Tibial nerve (tissue), 4 donors: ENCODE data around the gene UBLCP1. TPM values are rescaled to one million over a fixed set of nuclear protein-coding genes. Genes with fewer than 3 reads are reported as not detected.

Experiments used
- DNase-seq, 2 donors: peaks; one replicate each; pipeline ENCODE4 v3.0.0-alpha.2; 2019; ENCODE audit warnings: low spot score in 2 of 2
- H3K27ac ChIP-seq, 4 donors: fragments of 200-600 bp; sonication (generic) in 3 of 4; one replicate each; pipeline ENCODE4 v1.5.1; 2017 to 2019; ENCODE audit warnings: mild to moderate bottlenecking in 1 of 4
- H3K27me3 ChIP-seq, 2 donors: fragments of 200-600 bp; sonication (generic) in 1 of 2; one replicate each; pipeline versions ENCODE4 v1.5.1 to v1.6.0; 2017 to 2019
- H3K36me3 ChIP-seq, 3 donors: fragments of 200-600 bp; sonication (generic); one replicate each; pipeline ENCODE4 v1.5.1; 2018 to 2019
- H3K4me1 ChIP-seq, 4 donors: fragments of 200-600 bp; sonication (generic) in 3 of 4; one replicate each; pipeline ENCODE4 v1.5.1; 2017 to 2019
- H3K4me3 ChIP-seq, 4 donors: fragments of 200-600 bp; sonication (generic) in 3 of 4; one replicate each; pipeline ENCODE4 v1.5.1; 2017 to 2019; ENCODE audit warnings: mild to moderate bottlenecking in 1 of 4, moderate library complexity in 1 of 4
- H3K9me3 ChIP-seq, 4 donors: fragments of 200-600 bp; sonication (generic) in 3 of 4; one replicate each; pipeline ENCODE4 v1.5.1; 2017 to 2019
- CTCF ChIP-seq, 5 experiments: fragments of 200-600 bp in 3 of 5; fragments of 450-650 bp in 2 of 5; sonication (generic) in 3 of 5; IDR thresholded peaks; one replicate each; pipeline ENCODE4 v1.5.1; 2016 to 2019; ENCODE audit warnings: antibody characterized with exemption in 5 of 5, mild to moderate bottlenecking in 3 of 5, moderate library complexity in 2 of 5
- EP300 ChIP-seq, 2 donors: sonication (generic); formaldehyde crosslinking; IDR thresholded peaks; one replicate each; pipeline ENCODE4 v1.6.1; 2017; ENCODE audit warnings: antibody characterized with exemption in 2 of 2, mild to moderate bottlenecking in 1 of 2
- POLR2A ChIP-seq, 2 donors: fragments of 450-650 bp; IDR thresholded peaks; one replicate each; pipeline ENCODE4 v1.6.1; 2017; ENCODE audit warnings: antibody characterized with exemption in 2 of 2, mild to moderate bottlenecking in 2 of 2, moderate library complexity in 2 of 2
- WGBS, 2 donors: methylation state at CpG; one replicate each; pipeline ENCODE4 v1.1.5; 2018; 5-methylcytosine and 5-hydroxymethylcytosine counted together
- total RNA-seq, 4 donors: library from RNA; depleted of rRNA; stranded (reverse); fragments of >200 nt; gene quantifications; one replicate each; pipeline ENCODE4 v1.1.0, GENCODE V29; 2016

UBLCP1 gene
- total RNA-seq, 4 donors from 2014 or later, result 12.4 to 30.1 (median 21.4) TPM

DNA sequence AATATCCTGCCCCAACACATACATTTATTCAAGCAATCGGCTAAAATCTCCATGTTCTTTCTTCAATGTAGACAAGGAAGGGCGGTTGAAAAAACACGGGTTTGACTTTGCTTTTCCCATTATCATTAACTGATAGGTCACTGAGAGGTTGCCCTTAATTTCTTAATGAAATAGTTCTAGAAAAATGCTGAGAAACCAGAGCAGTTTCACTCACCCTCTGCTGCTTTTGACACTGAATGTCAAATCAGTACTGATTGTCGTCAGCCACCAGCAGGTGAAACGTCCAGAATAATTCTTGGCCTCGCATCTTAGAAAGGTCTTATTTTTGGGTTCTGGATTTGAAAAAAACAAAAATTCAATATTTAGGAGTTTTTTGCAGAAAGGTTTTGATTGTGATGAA, 59.1 kb downstream of the UBLCP1 start:
- 85 to 89% methylated on average over 6 of the region's 6 CpGs for WGBS, 2 donors
- no peak overlapping the region for H3K4me3 ChIP-seq
- H3K36me3 ChIP-seq, result no peaks in the 10 kb centered on the region
- peaks cover 0 to 3% of the 10 kb centered on the region in 2 donors for H3K27me3 ChIP-seq
- TF ChIP-seq EP300 (IDR thresholded peaks at IDR 0.05), result no peak
- no peak for TF ChIP-seq CTCF (IDR thresholded peaks at IDR 0.05)
- no peak for TF ChIP-seq POLR2A (IDR thresholded peaks at IDR 0.05)
- H3K4me1 ChIP-seq, result no peaks in the 10 kb centered on the region
- no peak overlapping the region for H3K27ac ChIP-seq
- H3K9me3 ChIP-seq, result no peaks in the 10 kb centered on the region
- DNase-seq, result no peak

- H3K4me3 ChIP-seq, result no peak overlapping the region
- no peaks in the 10 kb centered on the region for H3K4me1 ChIP-seq
- DNase-seq, result no peak
- no peaks in the 10 kb centered on the region for H3K9me3 ChIP-seq
- TF ChIP-seq CTCF (IDR thresholded peaks at IDR 0.05) (no peak), POLR2A (IDR thresholded peaks at IDR 0.05) (no peak), EP300 (IDR thresholded peaks at IDR 0.05) (no peak)
- peaks cover 0 to 21% of the 10 kb centered on the region in 2 donors for H3K27me3 ChIP-seq
- no peaks in the 10 kb centered on the region for H3K36me3 ChIP-seq
- H3K27ac ChIP-seq, result no peak overlapping the region
- WGBS, 2 donors, result 94 to 97% methylated on average over 3 of the region's 3 CpGs
Observed at GRCh38 chr5:159324102-159324755, 61.1 kb downstream of the UBLCP1 start.

GRCh38 chr5:159324986-159325385, 61.9 kb downstream of the UBLCP1 start:
- Histone ChIP-seq H3K4me3 (no peak overlapping the region), H3K27me3 (peaks cover 0 to 29% of the 10 kb centered on the region in 2 donors), H3K27ac (no peak overlapping the region), H3K36me3 (no peaks in the 10 kb centered on the region), H3K9me3 (no peaks in the 10 kb centered on the region), H3K4me1 (no peaks in the 10 kb centered on the region)
- DNase-seq, result no peak
- TF ChIP-seq POLR2A (IDR thresholded peaks at IDR 0.05), result no peak
- no peak for TF ChIP-seq EP300 (IDR thresholded peaks at IDR 0.05)
- no peak for TF ChIP-seq CTCF (IDR thresholded peaks at IDR 0.05)
- 56 to 68% methylated on average over 4 of the region's 4 CpGs for WGBS, 2 donors

GRCh38 chr5:159330131-159330800, 67.2 kb downstream of the UBLCP1 start, which contains the start of gene IL12B:
IL12B (minus strand) TSS chr5:159330487; CDS start chr5:159326782, 3,705 bp downstream.
- Histone ChIP-seq H3K4me3 (peak within 1 kb of the TSS; percentile 3 to 49 (median 26)), H3K9me3 (no peaks in the 10 kb centered on the region), H3K36me3 (no peaks in the 10 kb centered on the region), H3K4me1 (peaks cover 0 to 12% (median 0%) of the 10 kb centered on the region in 4 donors), H3K27ac (no peak within 1 kb of the TSS), H3K27me3 (peaks cover 0 to 46% of the 10 kb centered on the region in 2 donors)
- WGBS, 2 donors, result 53 to 55% methylated on average over 4 of the region's 4 CpGs
- no peak for DNase-seq
- TF ChIP-seq EP300 (IDR thresholded peaks at IDR 0.05), result no peak
- TF ChIP-seq CTCF (IDR thresholded peaks at IDR 0.05), result no peak
- no peak for TF ChIP-seq POLR2A (IDR thresholded peaks at IDR 0.05)
